SK-N-SH treated with all-trans-retinoic acid at 6 μM for 48 hours (cell line): Measurements from ENCODE around the gene SFRP2.

Source experiments
- ARNTL ChIP-seq: fragments of 450-650 bp; formaldehyde crosslinking; IDR thresholded peaks from 2 replicates; pipeline ENCODE4 v1.5.0; 2020; ENCODE audit warnings: low read depth, mild to moderate bottlenecking, moderate library complexity, borderline replicate concordance
- BACH2 ChIP-seq: fragments of 250-450 bp; sonication (Bioruptor Pico); IDR thresholded peaks from 2 replicates; pipeline ENCODE4 v1.9.0; 2021; ENCODE audit warnings: mild to moderate bottlenecking, borderline replicate concordance
- CREB5 ChIP-seq: fragments of 250-450 bp; sonication (Bioruptor Pico); IDR thresholded peaks from 2 replicates; pipeline ENCODE4 v1.5.1; 2020; ENCODE audit warnings: low read depth, mild to moderate bottlenecking, moderate library complexity
- CSDC2 ChIP-seq: fragments of 250-450 bp; sonication (Bioruptor Pico); IDR thresholded peaks from 2 replicates; pipeline ENCODE4 v1.5.0; 2020; ENCODE audit warnings: mild to moderate bottlenecking, moderate library complexity
- OSR1 ChIP-seq: fragments of 250-450 bp; sonication (Bioruptor Pico); IDR thresholded peaks from 2 replicates; pipeline ENCODE4 v1.8.0; 2022; ENCODE audit warnings: moderate library complexity, mild to moderate bottlenecking, inconsistent platforms
- PATZ1 ChIP-seq: fragments of 250-450 bp; sonication (Bioruptor Pico); IDR thresholded peaks from 2 replicates; pipeline ENCODE4 v1.8.0; 2020; ENCODE audit warnings: mild to moderate bottlenecking, moderate library complexity, borderline replicate concordance
- PPARA ChIP-seq: fragments of 250-450 bp; sonication (Bioruptor Pico); IDR thresholded peaks from 2 replicates; pipeline ENCODE4 v1.5.0; 2020; ENCODE audit warnings: mild to moderate bottlenecking, borderline replicate concordance
- RARB ChIP-seq: fragments of 250-450 bp; sonication (Bioruptor Pico); IDR thresholded peaks from 2 replicates; pipeline ENCODE4 v1.8.0; 2021; ENCODE audit warnings: mild to moderate bottlenecking, moderate library complexity
- SNAI2 ChIP-seq: fragments of 250-450 bp; sonication (Bioruptor Pico); IDR thresholded peaks from 2 replicates; pipeline ENCODE4 v1.5.0; 2020; ENCODE audit warnings: mild to moderate bottlenecking, moderate library complexity
- TOX ChIP-seq: fragments of 250-450 bp; sonication (Bioruptor Pico); IDR thresholded peaks from 2 replicates; pipeline ENCODE4 v1.8.0; 2021; ENCODE audit warnings: mild to moderate bottlenecking, moderate library complexity, borderline replicate concordance
- ZC3H10 ChIP-seq: fragments of 250-450 bp; sonication (Bioruptor Pico); IDR thresholded peaks from 2 replicates; pipeline ENCODE4 v1.5.1; 2021; ENCODE audit warnings: mild to moderate bottlenecking, moderate library complexity
- ZFP3 ChIP-seq: fragments of 250-450 bp; sonication (Bioruptor Pico); IDR thresholded peaks from 2 replicates; pipeline ENCODE4 v1.5.0; 2020; ENCODE audit warnings: mild to moderate bottlenecking, moderate library complexity
- ZNF8 ChIP-seq: fragments of 450-650 bp; formaldehyde crosslinking; IDR thresholded peaks from 2 replicates; pipeline ENCODE4 v1.5.0; 2020; ENCODE audit warnings: mild to moderate bottlenecking, moderate library complexity

- no peak for TF ChIP-seq CSDC2 (CRISPR knock-in tag)
- TF ChIP-seq PATZ1 (CRISPR knock-in tag), result no peak
- TF ChIP-seq ZNF8 (CRISPR knock-in tag), result no peak
- TF ChIP-seq ARNTL, result no peak
- TF ChIP-seq ZC3H10 (CRISPR knock-in tag), result no peak
- TF ChIP-seq TOX (CRISPR knock-in tag), result no peak
- TF ChIP-seq OSR1, result no peak
- TF ChIP-seq SNAI2 (CRISPR knock-in tag), result no peak
- no peak for TF ChIP-seq RARB (CRISPR knock-in tag)
- no peak for TF ChIP-seq PPARA (CRISPR knock-in tag)
- no peak for TF ChIP-seq CREB5 (CRISPR knock-in tag)
- TF ChIP-seq BACH2, result no peak
- no peak for TF ChIP-seq ZFP3
Observed at GRCh38 chr4:153832720-153833287, 43.9 kb upstream of the SFRP2 start.
